GDM1 (cell line): ENCODE results near the gene GBP3.
"Not testable (repeated sequence)": the region's sequence is repeated elsewhere in the genome, so short reads cannot be mapped to it uniquely, and the experiment has no call there.

ENCODE experiments used
- DNase-seq: peaks from one replicate; lab custom pipeline; 2025; lab: John Stamatoyannopoulos, UW

Gene GBP3

DNA sequence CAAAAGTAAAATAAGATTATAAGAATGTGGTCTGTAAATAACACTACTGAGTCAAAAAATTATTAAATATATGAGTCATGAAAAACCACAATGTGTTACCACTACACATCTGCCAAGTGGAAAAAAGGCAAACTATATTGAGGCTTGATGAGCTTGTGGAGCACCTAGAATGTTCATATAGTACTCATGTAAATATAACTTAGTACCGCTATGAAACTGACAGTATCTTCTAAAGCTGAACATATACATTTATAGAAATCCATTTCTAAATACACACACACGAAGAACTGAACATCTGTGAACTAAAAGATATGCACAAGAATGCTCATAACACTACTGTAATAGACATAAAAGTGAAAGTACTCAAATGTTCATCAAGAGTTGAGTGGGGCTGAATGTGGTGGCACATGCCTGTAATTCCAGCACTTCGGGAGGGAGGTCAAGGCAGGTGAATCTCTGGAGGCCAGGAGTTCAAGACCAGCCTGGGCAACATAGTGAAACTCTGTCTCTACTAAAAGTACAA lies 18.5 kb upstream of the GBP3 start:
- DNase-seq = no peak

DNA sequence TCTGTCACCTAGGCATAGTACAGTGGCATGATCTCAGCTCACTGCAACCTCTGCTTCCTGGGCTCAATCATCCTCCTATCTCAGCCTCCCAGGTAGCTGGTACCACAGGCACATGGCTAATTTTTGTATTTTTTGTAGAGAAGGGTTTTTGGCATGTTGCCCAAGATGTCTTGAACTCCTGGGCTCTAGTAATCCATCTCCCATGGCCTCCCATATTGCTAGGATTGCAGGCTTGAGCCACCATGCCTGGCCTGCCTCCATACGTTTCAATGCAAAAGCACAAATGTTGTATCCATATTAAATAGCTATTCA lies 17.6 kb upstream of the GBP3 start:
- no peak for DNase-seq

DNA sequence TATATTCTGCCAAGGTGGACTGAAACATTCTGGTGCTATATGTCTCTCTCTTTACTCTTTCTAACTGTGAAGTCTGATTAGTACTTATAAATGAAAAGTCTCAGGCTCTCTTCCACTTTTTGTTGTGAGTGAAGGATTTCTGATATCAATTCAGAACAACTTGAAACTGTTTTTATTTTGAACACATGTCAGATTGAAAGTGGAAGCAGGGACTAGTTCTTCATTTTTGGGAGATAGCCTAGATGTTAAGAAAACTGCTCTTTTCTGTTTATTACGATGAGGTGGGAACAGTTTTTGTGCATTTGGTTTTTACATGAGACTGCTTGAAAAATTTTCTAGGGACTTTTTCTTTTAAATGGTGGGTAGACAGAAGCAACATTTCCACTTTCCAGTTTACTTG lies 14.5 kb upstream of the GBP3 start:
- DNase-seq = no peak

DNA sequence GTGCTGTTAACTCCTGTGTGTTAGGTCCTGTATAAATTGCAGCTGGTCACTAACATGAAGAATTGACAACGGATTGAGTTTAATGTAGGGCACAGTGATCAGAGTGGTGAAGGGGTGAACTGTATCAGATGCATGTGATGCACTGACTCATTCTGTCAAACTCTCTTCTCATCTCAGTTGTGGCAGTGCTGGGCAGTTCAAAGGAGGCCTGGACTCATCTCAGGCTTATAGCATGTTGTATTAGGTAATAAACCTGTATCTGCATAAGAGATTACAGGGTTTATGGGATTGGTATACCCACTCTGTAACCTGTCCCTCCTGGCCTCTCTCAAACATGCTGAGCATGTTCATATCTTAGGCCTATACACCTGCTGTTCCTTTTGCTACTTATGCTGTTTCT lies 12.4 kb upstream of the GBP3 start:
- DNase-seq = no peak

DNA sequence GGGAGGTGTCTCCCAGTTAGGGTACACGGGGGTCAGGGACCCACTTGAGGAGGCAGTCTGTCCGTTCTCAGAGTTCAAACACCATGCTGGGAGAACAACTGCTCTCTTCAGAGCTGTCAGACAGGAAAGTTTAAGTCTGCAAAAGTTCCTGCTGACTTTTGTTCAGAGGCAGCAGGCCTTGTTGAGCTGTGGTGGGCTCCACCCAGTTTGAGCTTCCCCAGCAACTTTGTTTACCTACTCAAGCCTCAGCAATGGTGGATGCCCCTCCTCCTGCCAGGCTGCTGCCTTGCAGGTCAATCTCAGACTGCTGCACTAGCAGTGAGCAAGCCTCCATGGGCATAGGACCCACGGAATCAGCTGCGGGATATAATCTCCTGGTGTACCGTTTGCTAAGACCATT lies 11.3 kb upstream of the GBP3 start:
- DNase-seq = not testable (repeated sequence)

DNA sequence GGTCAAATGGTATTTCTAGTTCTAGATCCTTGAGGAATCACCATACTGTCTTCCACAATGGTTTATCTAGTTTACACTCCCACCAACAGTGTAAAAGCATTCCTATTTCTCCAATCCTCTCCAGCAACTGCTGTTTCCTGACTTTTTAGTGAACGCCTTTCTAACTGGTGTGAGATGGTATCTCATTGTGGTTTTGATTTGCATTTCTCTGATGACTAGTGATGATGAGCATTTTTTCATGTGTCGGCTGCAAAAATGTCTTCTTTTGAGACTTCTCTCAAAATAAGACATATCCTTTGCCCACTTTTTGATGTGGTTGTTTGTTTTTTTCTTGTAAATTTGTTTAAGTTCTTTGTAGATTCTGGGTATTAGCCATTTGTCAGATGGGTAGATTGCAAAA lies 6.4 kb upstream of the GBP3 start:
- DNase-seq = not testable (repeated sequence)

DNA sequence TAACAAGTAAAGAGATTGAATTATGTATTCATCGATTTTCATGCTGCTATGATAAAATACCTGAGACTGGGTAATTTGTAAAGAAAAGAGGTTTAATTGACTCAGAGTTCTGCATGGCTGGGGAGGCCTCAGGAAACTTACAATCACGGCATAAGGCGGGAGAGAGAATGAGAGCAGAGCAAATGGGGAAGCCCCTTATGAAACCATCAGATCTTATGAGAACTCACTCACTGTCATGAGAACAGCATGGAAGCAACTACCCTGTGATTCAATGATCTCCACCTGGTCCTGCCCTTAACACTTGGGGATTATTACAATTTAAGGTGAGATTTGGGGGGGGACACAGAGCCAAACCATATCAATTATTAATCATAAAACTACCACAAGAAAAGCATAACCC lies 3.3 kb upstream of the GBP3 start:
- no peak for DNase-seq

DNA sequence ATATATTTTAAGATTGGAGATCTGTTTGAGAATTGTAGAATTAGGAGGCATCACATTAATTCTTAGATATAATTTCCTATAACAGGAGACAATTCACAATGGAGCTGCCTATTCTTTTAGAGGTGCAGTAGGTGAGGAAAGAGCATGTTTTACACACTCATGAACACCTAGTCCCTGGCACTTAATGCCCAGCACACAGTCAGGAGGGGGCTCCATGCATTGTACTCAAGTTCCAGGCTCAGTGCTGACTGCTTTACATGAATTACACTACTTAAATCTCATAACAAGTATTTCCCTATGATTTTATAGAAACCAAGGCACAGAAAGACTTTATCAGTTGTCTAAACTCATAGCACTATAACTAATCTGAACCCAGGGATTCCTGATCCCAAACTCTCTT lies 360 bp upstream of the GBP3 start:
- no peak for DNase-seq

DNA sequence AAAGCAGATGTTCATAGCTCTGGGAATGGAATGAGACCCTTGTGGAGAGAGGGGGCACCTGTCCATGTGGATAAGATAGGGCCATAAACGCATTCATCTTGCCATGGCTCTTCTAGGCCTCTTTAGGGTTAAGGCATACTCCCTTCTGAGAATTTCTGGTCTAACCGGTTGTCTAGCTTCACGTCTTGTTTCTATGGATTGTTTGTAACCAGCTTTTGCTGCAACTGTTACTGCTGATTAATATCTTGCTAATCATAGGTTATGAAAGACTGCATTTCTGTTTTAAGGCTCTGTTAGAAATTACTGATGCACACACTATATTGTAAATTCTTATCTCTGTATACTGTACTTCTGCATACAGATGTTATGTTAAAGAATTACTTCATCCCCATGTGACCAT lies 4.3 kb downstream of the GBP3 start:
- not testable (repeated sequence) for DNase-seq

DNA sequence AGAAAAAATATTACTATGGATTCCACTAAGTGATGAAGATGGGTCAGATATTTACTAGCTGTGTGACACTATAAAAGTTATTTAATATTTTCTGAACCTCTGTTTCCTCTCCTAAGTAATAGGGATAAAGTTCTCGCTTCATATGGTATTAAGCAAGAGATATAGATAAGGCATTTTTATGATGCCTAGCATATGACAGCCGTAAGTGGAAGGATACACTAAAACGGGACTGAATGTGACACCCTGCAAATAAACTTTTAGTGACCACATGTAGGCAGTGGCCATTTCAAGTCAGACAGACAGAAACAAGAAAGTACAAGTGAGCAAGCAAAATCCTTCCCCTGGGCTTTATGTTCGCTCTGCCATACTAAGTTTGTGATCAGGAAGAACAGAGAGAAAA lies 14.2 kb downstream of the GBP3 start:
- DNase-seq = no peak

DNA sequence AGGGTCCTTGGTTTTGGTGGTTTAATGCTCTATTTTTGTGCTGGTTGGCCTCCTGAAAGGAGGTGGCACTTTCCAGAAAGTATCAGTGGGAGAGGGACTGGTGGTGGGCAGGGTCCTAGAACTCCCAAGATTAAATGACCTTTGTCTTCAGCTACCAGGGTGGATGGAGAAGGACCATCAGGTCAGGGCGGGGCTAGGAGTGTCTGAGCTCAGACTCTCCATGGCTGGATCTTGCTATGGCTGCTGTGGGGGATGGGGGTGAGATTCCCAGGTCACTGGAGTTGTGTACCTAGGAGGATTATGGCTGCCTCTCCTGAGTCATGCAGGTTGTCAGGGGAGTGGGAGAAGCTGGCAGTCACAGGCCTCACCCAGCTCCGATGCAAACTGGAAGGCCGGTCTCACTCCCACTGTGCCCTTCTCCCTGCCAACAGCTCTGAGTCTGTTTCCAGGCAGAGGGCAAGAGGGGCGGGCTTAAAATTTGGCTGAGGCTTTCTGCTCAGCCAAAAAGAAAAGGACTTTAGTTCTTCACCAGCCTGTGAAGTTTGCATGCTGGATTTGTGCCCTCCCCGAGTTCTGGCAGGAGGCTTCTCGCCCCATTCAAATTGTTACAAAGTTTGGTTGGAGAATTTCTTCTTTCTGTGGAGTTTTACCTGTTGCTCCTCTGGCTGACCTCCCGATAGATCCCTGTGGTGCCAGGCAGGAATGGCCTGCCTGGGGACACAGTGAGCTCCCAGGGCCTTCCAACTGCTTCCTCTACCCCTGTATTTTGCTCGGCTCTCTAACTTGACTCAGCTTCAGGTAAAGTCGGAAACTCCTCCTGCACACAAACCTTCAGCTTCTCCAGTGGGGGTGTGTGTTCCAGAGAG lies 17.1 kb downstream of the GBP3 start:
- DNase-seq = no peak

DNA sequence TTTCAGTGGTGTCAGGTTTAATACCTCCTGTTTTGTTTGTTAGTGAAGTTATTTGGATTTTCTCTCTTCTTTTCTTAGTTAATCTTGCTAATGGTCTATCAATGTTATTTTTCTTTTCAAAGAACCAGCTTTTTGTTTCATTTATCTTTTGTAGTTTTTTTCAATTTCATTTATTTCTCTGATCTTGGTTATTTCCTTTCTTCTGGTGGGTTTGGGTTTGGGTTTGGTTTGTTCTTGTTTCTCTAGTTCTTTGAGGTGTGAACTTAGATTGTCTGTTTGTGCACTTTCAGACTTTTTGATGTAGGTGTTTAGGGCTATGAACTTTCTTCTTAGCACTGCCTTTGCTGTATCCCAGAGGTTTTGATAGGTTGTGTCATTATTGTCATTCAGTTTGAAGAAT lies 20.5 kb downstream of the GBP3 start:
- DNase-seq = not testable (repeated sequence)

DNA sequence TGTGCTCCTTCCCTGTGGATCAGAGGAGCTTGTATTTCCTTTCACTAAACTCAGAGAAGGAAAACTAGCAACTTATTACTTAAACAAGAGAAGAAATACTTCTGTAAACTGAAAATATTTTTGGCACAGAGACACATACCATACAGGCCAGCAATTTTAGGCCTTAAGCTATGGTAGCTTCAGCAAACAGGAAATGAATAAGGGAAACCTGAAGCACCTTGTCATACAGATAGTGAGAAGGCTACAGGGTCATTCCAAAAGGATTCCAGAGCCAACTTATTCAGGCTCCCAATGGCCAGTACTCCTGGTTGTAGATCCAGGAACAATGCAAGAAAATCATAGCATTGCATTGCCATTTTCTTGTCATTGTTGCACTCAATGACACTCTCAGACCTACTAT lies 21.2 kb downstream of the GBP3 start:
- no peak for DNase-seq

DNA sequence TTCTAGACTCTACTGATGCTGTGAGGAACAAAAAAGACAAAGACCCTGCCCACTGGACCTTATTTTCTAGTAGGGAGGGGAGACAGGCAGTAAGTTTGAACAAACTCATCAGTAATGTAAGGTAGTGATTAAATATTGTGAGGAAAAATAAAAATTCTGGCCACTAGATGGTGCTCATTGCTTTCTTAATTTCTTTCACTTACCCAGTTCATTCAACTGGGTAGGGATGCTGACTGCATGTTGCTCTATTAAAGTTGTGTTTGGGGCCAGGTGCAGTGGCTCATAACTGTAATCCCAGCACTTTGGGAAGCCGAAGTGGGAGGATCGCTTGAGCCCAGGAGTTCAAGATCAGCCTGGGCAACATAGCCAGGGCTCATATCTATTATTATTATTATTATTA lies 23.9 kb downstream of the GBP3 start:
- peak; percentile 22 for DNase-seq

DNA sequence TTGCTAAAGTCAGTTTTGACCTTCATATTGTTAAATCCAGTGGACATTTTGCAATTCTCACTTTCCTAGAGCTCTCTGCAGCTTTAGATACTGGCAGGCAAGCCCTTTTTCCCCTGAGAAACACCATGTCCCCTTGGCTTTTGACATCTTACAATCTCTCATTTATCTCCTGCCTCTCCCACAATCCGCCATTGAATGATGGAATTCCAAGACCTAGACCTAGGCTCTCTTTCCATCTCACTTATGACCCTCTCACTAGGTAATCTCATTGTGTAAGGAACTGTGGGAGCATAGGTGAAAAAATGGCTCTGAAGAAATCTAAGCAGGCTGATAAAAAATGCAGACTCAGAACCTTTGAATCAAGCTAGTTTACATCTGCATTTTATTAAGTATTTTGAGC lies 32.2 kb downstream of the GBP3 start:
- DNase-seq = no peak

DNA sequence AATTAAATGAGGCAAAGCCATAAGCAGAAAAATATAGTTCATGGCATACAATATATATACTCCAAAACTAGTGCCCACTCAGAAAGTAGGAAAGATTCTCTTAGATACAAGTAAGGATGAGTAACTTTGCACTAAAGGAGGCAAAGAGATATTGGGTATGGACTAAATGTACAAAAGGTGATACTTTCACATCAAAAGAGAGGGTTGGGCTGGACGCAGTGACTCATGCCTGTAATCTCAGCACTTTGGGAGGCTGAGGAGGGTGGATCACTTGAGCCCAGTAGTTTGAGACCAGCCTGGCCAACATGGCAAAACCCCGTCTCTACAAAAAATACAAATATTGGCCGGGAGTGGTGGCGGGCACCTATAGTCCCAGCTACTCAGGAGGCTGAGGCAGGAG lies 37.0 kb downstream of the GBP3 start:
- no peak for DNase-seq

DNA sequence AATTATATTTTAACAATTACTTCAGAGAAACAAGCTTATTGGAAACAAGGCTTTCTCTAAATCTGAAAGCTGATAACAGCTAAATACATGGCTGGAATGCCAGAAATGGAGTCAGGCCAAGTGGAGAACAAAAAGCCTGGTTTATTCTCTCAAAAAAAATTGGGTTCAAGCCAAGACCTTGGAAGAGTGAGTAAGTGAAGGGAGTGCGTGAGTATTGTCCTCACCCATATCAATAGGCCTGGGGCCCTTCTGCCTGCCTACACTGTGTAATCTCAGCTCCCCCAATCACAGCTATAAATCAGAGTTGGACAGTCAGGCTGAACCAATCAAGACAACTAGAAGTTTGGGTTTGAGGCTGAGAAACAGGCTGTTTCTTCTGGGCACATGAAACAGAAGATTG lies 37.6 kb downstream of the GBP3 start:
- DNase-seq = no peak

DNA sequence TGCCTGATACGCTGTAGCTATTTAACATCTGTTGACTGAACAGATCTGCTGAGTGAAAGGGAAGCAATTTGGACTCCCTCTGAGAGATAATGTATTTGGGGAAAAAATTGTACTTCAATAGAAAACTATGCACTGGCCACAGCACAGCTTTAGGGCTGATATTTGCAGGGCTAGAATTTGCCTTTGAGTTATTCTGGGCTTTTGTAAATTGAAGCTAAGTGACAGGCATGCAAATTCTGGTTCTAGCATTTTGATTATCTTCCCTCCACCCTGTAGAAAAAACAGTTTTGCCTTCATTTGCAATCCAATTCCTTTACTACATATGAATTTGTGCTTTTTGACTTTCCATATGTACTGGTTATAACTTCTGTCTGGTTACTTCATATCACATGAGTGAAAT lies 38.1 kb downstream of the GBP3 start:
- DNase-seq = no peak

DNA sequence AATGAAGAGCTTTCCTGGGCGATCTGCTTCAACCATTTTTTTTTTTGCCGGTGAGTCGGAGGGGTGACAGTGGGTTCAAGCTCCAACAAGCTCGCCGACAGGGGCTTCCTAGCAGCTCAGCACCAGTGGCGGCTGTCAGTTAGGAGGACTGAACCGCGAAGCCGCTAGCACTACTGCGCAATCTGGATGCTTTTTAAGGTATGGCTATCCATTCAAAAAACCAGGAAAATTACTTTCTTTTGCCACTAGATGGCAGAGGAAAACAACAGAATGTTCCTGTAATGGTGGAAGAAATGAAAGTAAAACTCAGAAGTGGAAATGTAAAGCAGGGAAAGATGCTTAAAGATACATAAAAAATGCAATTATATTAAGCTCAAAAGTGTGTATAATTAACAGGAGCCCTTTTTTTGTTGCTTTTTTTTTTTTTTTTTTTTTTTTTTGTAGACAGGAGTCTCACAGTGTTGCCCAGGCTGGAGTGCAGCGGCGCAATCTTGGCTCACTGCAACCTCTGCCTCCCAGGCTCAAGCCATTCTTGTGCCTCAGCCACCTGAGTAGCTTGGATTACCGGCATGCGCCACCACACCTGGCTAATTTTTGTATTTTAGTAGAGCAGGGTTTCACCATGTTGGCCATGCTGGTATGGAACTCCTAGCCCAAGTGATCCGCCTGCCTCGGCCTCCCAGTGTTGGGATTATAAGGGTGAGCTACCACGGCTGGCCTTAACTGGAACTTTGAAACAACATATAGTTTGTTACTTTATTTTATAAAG lies 38.7 kb downstream of the GBP3 start:
- DNase-seq = peak; percentile 31

DNA sequence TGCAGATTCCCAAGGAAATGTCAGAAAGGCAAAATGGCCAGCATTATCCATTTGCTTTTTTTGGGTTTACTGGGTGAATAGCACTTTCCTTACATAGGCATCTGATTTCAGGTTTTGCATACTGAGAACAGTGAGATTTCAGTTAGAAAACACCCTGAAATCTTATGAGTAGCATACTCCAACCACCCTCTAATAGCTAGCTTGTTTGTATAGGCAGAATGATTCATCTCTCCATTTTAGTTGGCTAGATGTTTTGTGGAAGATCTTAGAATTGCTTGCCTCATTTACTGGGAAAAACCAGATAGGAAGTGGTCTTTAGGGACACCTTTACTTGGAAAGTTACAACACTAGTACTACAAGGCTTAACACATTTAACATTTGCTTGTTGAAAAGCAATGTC lies 40.6 kb downstream of the GBP3 start:
- DNase-seq = no peak

DNA sequence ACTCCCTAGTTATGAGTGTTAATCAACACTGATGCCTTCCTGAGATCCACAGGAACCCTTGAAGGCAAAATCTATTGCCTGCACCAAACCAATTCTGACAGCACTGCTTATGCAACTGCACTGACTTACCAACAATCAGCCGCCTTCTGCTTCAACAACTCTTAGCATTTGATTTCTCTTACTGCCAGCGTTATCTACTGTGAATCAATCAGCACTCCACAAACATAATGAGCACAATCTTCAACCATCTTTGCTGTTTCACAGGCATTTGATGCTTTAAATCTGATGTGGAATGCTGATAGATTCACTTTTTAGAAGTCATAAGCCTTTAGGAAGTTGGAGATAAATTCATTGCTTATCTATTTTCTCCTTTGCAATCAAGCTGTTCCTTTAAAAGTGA lies 41.2 kb downstream of the GBP3 start:
- DNase-seq = not testable (repeated sequence)

DNA sequence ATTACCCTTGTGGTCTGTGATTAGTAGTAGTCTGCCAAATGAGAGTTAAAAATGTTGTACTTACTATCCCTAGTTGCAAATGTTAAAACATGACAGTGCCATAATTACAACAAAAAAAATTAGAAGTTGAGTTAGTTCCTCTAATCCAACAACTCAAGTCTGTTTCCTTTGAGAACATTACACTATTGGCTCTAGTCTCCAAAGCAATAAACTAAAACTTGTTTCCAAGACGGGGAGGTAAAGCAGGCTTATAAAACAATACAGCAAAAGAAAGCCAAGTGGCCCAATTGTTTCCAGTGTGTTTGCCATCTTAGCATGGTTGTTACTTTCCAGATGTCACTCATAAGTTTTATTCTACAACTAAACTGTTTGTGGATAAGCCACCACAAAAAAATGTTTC lies 41.8 kb downstream of the GBP3 start:
- DNase-seq = no peak

DNA sequence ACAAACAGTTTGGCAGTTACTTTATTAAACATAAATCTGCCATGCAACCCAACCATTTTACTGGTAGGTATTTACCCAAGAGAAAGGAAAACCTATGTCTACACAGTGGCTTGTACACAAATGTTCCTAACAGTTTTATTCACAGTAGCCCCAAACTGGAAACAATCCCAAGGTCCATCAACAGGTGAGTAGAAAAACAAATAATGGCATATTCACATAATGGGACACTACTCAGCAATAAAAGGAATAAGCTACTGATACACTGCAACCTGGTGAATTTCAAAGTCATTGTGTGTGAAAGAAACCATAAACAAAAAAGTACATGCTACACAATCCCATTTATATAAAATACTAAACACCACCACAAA lies 42.9 kb downstream of the GBP3 start:
- DNase-seq = no peak
